Activated naive CD4-positive, alpha-beta T cell (primary cell): ENCODE data around the gene GDF3.

Source experiments
- DNase-seq, 4 experiments: peaks; one replicate each; lab custom pipeline; 2025; lab: John Stamatoyannopoulos, UW

GDF3 gene

GRCh38 chr12:7667125-7667524 lies 28.4 kb downstream of the GDF3 start:
- DNase-seq, result no peak

GRCh38 chr12:7666595-7666994 lies 29.0 kb downstream of the GDF3 start:
- DNase-seq, result no peak

GRCh38 chr12:7661741-7662140 lies 33.8 kb downstream of the GDF3 start:
- no peak for DNase-seq

GRCh38 chr12:7656121-7656520 lies 39.5 kb downstream of the GDF3 start:
- no peak for DNase-seq

DNA sequence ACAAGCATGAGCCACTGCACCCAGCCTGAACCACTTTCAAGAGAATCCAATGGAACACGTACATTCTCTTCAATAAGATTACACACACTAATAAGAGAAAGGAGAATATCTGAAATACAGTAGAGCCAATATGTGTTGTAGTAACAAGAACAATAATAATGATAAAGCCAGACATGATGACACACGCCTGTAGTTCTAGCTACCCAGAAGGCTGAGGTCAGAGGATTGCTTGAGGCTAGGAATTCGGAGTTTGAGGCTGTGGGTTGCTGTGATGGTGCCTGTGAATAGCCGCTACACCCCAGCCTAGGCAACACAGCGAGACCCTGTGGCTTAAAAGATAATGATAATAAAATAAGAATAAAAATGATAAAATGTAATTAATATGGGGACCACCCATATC lies 45.5 kb downstream of the GDF3 start:
- no peak for DNase-seq

- no peak for DNase-seq
Measured at GRCh38 chr12:7647071-7647470, 48.5 kb downstream of the GDF3 start.

- no peak for DNase-seq
Measured at GRCh38 chr12:7646178-7646475, 49.4 kb downstream of the GDF3 start.

- DNase-seq, result no peak
Measured at GRCh38 chr12:7645395-7646177, 50.0 kb downstream of the GDF3 start.

GRCh38 chr12:7642876-7643309 lies 52.7 kb downstream of the GDF3 start:
- no peak for DNase-seq

GRCh38 chr12:7642287-7642686 lies 53.3 kb downstream of the GDF3 start:
- DNase-seq, result no peak

DNA sequence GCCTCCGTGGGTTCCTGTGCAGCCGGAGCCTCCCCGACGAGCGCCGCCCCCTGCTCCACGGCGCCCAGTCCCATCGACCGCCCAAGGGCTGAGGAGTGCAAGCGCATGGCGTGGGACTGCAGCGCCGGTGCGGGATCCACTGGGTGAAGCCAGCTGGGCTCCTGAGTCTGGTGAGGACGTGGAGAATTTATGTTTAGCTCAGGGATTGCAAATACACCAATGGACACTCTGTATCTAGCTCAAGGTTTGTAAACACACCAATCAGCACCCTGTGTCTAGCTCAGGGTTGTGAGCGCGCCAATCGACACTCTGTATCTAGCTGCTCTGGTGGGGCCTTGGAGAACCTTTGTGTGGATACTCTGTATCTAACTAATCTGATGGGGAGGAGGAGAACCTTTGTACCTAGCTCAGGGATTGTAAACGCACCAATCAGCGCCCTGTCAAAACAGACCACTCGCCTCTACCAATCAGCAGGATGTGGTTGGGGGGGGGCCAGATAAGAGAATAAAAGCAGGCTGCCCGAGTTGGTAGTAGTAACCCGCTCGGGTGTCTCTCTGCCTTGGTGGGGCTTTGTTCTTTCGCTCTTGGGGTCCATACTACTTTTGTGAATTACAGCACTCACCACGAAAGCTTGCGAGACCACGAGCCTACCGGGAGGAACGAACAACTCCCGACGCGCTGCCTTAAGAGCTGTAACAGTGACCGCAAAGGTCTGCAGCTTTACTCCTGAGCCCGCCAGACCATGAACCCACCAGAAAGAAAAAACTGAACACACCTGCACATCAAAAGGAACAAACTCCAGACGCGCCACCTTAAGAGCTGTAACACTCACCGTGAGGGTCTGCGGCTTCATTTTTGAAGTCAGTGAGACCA lies 55.2 kb downstream of the GDF3 start:
- DNase-seq, result peak in 3 of 4 experiments; percentile 27 to 55 (median 36)
